ENCODE results near the gene MYOM3. TPM values are rescaled to one million over a fixed set of nuclear protein-coding genes. Genes with fewer than 3 reads are reported as not detected.

The MYOM3 gene
- total and polyA plus RNA-seq, 8 donors, result 0.12 to 1.8 (median 0.18) TPM; not detected in 1

DNA sequence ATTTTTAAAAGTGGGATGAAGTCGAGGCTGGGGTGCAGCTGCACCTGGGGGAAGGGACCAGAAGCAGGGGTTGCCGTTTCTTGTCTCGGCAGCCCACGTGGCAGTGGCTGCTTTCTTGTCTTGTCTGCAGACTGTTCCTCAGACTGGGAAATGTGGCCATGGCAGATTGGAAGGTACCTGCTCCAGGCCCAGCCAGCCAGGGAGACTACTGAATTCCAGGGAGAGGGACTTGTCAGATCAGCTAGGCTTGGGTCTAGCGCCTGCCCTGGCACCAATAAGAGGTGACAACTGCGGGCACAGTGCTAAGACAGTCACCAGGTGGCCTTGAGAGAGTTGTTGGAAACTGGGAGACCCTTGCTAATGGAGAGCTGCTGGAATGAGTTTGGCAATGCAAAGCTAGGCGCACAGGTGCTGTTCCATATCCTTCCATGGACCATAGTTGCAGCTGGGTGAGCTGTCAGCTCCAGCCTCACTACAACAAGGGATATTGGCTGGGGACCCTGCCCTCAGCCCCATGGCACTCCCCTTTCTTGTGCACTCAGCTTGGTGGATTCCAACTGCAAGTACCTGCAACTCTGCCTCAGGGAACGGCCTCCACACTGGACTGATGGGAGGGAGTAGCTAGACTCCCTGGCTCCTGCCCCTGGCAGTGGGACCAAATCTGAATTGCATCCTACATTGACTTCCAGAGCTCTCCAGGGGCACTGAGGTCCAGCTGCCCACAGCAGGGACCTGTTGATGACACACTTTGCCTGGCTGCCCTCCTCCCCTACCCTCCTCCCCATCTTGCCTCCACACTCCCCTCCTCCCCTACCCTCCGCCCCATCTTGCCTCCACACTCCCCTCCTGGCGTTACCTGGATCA lies 40.9 kb upstream of the MYOM3 start:
- 82 to 87% (median 84%) methylated on average over 10 of the region's 10 CpGs for WGBS, 5 donors
- intact Hi-C loops (cut with DNase I; ENCODE audit: low total_unique reads), result no loop called here
- Histone ChIP-seq H3K27ac (no peak overlapping the region), H3K9me3 (no peaks in the 10 kb centered on the region), H3K27me3 (peaks cover 0 to 36% (median 0%) of the 10 kb centered on the region in 3 donors), H3K4me3 (no peak overlapping the region), H3K4me1 (peaks cover 11 to 23% (median 17%) of the 10 kb centered on the region in 4 donors), H3K36me3 (peaks cover 0 to 15% (median 11%) of the 10 kb centered on the region in 4 donors)
- DNase-seq, result no peak
- TF ChIP-seq, protein P1, sequence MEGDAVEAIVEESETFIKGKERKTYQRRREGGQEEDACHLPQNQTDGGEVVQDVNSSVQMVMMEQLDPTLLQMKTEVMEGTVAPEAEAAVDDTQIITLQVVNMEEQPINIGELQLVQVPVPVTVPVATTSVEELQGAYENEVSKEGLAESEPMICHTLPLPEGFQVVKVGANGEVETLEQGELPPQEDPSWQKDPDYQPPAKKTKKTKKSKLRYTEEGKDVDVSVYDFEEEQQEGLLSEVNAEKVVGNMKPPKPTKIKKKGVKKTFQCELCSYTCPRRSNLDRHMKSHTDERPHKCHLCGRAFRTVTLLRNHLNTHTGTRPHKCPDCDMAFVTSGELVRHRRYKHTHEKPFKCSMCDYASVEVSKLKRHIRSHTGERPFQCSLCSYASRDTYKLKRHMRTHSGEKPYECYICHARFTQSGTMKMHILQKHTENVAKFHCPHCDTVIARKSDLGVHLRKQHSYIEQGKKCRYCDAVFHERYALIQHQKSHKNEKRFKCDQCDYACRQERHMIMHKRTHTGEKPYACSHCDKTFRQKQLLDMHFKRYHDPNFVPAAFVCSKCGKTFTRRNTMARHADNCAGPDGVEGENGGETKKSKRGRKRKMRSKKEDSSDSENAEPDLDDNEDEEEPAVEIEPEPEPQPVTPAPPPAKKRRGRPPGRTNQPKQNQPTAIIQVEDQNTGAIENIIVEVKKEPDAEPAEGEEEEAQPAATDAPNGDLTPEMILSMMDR (IDR thresholded peaks at IDR 0.05), result no peak
- TF ChIP-seq POLR2AphosphoS5 (IDR thresholded peaks at IDR 0.05) (no peak), EP300 (IDR thresholded peaks at IDR 0.05) (no peak)

DNA sequence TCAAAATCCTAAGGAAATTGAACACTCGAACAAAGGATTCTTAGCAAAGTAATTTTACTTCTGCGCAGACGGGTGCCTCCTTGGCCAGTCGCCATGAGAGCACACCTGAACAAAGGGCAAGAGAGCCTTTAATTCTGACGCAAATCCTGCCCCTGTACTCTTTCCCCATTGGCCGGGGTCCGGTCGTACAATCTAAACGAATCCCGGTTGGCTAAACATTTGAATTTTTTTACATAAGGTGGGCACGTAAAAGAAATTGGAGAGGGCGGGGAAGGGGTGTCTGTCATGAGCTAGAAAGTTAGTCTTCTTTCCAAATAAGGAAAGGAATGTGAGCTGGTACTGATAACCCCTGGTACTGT lies 39.2 kb upstream of the MYOM3 start:
- H3K4me3 ChIP-seq, result peak overlapping the region in 1 of 4 donors; percentile 14
- WGBS, 5 donors, result 6 to 15% (median 7%) methylated on average over 12 of the region's 12 CpGs
- H3K4me1 ChIP-seq, result peaks cover 11 to 23% (median 17%) of the 10 kb centered on the region in 4 donors
- H3K9me3 ChIP-seq, result no peaks in the 10 kb centered on the region
- no peaks in the 10 kb centered on the region for H3K36me3 ChIP-seq
- DNase-seq, result peak; percentile 53 to 81
- intact Hi-C loops (cut with DNase I; ENCODE audit: low total_unique reads), result no loop called here
- H3K27ac ChIP-seq, result no peak overlapping the region
- TF ChIP-seq POLR2AphosphoS5 (IDR thresholded peaks at IDR 0.05) (no peak), POLR2A (IDR thresholded peaks at IDR 0.05) (no peak), EP300 (IDR thresholded peaks at IDR 0.05) (no peak)
- TF ChIP-seq, protein P1 (IDR thresholded peaks at IDR 0.05), result no peak
- peaks cover 0 to 36% (median 0%) of the 10 kb centered on the region in 3 donors for H3K27me3 ChIP-seq

DNA sequence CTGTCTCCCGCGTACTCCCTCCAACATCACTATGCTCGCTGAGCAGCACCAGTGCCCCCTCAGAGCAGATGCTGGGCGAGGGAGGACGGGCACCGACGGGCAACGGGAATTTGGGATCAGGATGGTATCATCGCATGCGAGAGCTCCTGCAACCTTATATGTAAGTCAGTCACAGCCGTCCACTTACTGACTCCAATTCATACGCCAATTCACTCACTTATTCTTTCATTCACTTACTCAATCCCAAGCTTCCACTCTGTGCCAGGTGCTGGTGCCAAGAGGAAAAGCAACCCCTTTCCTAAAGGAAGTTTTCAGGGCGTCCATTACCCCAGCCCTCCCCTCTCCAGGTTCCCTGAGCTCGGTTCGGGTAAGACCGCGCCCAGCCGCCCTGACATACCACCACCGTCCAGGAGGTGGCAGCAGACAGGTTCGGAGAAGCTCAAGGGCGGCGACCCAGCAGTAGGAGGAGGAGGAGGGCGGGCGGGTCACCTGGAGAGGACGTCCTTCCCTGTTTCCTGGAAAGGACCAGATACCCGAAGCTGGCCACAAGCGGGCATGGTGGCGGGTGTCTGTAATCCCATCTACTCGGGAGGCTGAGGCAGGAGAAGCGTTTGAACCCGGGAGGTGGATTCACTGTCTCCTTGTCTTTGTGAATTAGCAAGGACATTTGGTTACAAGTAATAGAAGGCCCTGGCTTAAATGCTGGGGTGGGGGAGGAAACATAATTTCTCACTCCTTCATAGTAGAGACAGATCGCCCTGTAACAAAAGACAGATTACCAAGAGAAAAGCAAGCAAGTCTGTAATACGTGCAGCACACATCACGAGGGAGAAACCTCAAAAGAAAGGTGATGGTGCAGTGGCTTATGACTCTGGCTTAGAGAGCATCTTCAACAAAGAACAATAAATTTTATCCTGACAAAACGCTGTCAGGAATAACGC lies 38.6 kb upstream of the MYOM3 start:
- peak; percentile 95 to 96 for DNase-seq
- Histone ChIP-seq H3K9me3 (no peaks in the 10 kb centered on the region), H3K4me1 (peaks cover 11 to 23% (median 17%) of the 10 kb centered on the region in 4 donors), H3K27me3 (peaks cover 0 to 36% (median 0%) of the 10 kb centered on the region in 3 donors), H3K36me3 (no peaks in the 10 kb centered on the region), H3K4me3 (peak overlapping the region in 3 of 4 donors; percentile 14 to 19 (median 17)), H3K27ac (peak overlapping the region in 1 of 5 donors; percentile 18)
- peak in 1 of 3 donors; percentile 37 for TF ChIP-seq POLR2AphosphoS5 (IDR thresholded peaks at IDR 0.05)
- no peak for TF ChIP-seq EP300 (IDR thresholded peaks at IDR 0.05)
- TF ChIP-seq POLR2A (IDR thresholded peaks at IDR 0.05), result no peak
- TF ChIP-seq, protein P1 (IDR thresholded peaks at IDR 0.05), result peak in 6 of 7 experiments; percentile 3 to 91 (median 85)
- WGBS, 5 donors, result 9 to 14% (median 11%) methylated on average over 35 to 36 of the region's 36 CpGs
- intact Hi-C loops (cut with DNase I; ENCODE audit: low total_unique reads), result no loop called here

DNA sequence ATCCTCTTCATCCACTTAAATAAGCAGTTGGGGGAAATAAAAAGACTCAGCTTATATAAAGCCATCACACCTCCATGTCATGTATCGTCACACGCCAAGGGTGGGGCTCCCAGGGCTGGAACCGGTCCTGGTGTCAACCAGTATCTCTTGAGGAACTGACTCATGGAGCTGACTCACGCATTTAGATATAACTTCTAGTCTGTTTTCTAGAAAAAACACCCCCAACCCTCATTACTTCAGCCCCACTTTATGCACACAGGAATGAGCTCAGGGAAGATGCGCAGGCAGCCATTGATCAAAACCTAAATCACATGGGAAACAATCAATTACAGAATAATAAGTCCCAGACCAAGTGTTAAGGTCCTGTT lies 37.9 kb upstream of the MYOM3 start:
- Histone ChIP-seq H3K4me3 (peak overlapping the region in 1 of 4 donors; percentile 17), H3K27ac (peak overlapping the region in 1 of 5 donors; percentile 18), H3K27me3 (peaks cover 0 to 36% (median 0%) of the 10 kb centered on the region in 3 donors), H3K36me3 (no peaks in the 10 kb centered on the region), H3K4me1 (peaks cover 11 to 18% (median 17%) of the 10 kb centered on the region in 4 donors), H3K9me3 (no peaks in the 10 kb centered on the region)
- 34 to 45% (median 44%) methylated on average over 5 of the region's 5 CpGs for WGBS, 5 donors
- TF ChIP-seq, protein P1 (IDR thresholded peaks at IDR 0.05), result no peak
- TF ChIP-seq POLR2AphosphoS5 (IDR thresholded peaks at IDR 0.05), result no peak
- TF ChIP-seq EP300 (IDR thresholded peaks at IDR 0.05), result no peak
- no peak for TF ChIP-seq POLR2A (IDR thresholded peaks at IDR 0.05)
- intact Hi-C loops (cut with DNase I; ENCODE audit: low total_unique reads), result no loop called here
- peak; percentile 56 to 58 for DNase-seq

Measured in stomach (tissue), 9 donors.